Panc1 (cell line): ENCODE results near the gene IRAK4. TPM values are rescaled to one million over a fixed set of nuclear protein-coding genes. Genes with fewer than 3 reads are reported as not detected.

Experiments
- ATAC-seq: fragments of 200-7000 bp; cut with Tn5 transposase; 2 replicates; pipeline ENCODE4 v1.9.1; 2020; ENCODE audit warnings: mild to moderate bottlenecking, moderate library complexity
- BruUV-seq: library from RNA; stranded (reverse); fragments of 400-500 nt; replicated peaks from 2 replicates; lab custom pipeline; 2021; lab: Mats Ljungman, UMichigan
- CTCF ChIA-PET: fragments of 300-600 bp; sonication (Branson Sonifier 250); formaldehyde crosslinking; loops from one replicate; lab custom pipeline; 2022; ENCODE audit warnings: antibody characterized with exemption; lab: Charles Lee
- POLR2A ChIA-PET: fragments of 300-600 bp; sonication (Branson Sonifier 250); formaldehyde crosslinking; loops from one replicate; lab custom pipeline; 2022; ENCODE audit warnings: antibody characterized with exemption; lab: Charles Lee
- DNase-seq: peaks from one replicate; pipeline ENCODE4 v3.0.0-alpha.2; 2010; ENCODE audit warnings: low read depth, low spot score
- H3K27ac ChIP-seq: 2 replicates; pipeline ENCODE4 v1.5.1; 2011; ENCODE audit warnings: mild to moderate bottlenecking, low read length, inconsistent platforms
- H3K27me3 ChIP-seq: fragments of 200-500 bp; sonication (Bioruptor generic); 2 replicates; pipeline ENCODE4 v1.6.0; 2014; ENCODE audit warnings: low read length, inconsistent platforms; ENCODE audit not compliant: control insufficient read depth, insufficient read depth
- H3K36me3 ChIP-seq: fragments of 200-500 bp; sonication (Bioruptor generic); 2 replicates; pipeline ENCODE4 v1.5.1; 2014; ENCODE audit warnings: inconsistent platforms, mild to moderate bottlenecking, low read length, moderate library complexity; ENCODE audit not compliant: control insufficient read depth, insufficient read depth
- H3K4me1 ChIP-seq: 2 replicates; pipeline ENCODE4 v1.5.1; 2011; ENCODE audit warnings: inconsistent platforms, mild to moderate bottlenecking, low read length, moderate library complexity; ENCODE audit not compliant: control insufficient read depth, insufficient read depth
- H3K4me3 ChIP-seq, 2 experiments: 2 replicates each; pipeline ENCODE4 v1.5.1; 2011 to 2012; ENCODE audit warnings: low read depth in 2 of 2, low read length in 2 of 2, mild to moderate bottlenecking in 2 of 2, inconsistent platforms in 1 of 2, moderate library complexity in 1 of 2
- H3K9me3 ChIP-seq: fragments of 200-500 bp; sonication (Bioruptor generic); 2 replicates; pipeline ENCODE4 v1.5.1; 2014; ENCODE audit warnings: low read depth, mild to moderate bottlenecking, inconsistent platforms, low read length, moderate library complexity; ENCODE audit not compliant: control insufficient read depth, insufficient read depth
- POLR2AphosphoS5 ChIP-seq: IDR thresholded peaks from 2 replicates; pipeline ENCODE4 v1.6.1; 2012; ENCODE audit warnings: mild to moderate bottlenecking, low read depth, low read length, moderate library complexity
- SIN3A ChIP-seq: IDR thresholded peaks from 2 replicates; pipeline ENCODE4 v1.6.1; 2012; ENCODE audit warnings: low read depth, mild to moderate bottlenecking, low read length, moderate library complexity, borderline replicate concordance; ENCODE audit not compliant: insufficient read depth
- TCF7L2 ChIP-seq: IDR thresholded peaks from 2 replicates; pipeline ENCODE4 v1.6.1; 2011; ENCODE audit warnings: mild to moderate bottlenecking, low read depth, low read length, inconsistent platforms
- in situ Hi-C: cut with HindIII; loops from 2 replicates; pipeline ENCODE4 v1.10.0; 2016; ENCODE audit warnings: low sequenced_read_pairs, low pct_unique_long_range_greater_than_20kb
- intact Hi-C: fragments of 100-400 bp; cut with micrococcal nuclease; formaldehyde crosslinking; loops from one replicate; pipeline ENCODE4 v1.10.0; 2022; ENCODE audit not compliant: unreplicated experiment
- total RNA-seq: library from RNA; stranded (reverse); gene quantifications from one replicate; pipeline ENCODE4 v1.2.1, GENCODE V29; 2021; ENCODE audit not compliant: unreplicated experiment
- TF ChIP-seq, protein P1 (sequence below), 2 experiments: IDR thresholded peaks; 2 replicates each; pipeline ENCODE4 v1.6.1; 2011 to 2012; ENCODE audit warnings: low read depth in 2 of 2, control low read depth in 1 of 2, low read length in 1 of 2, mild to moderate bottlenecking in 1 of 2, moderate library complexity in 1 of 2; ENCODE audit not compliant: insufficient read depth in 1 of 2
- TF ChIP-seq, protein P2 (sequence below): fragments of 450-650 bp; IDR thresholded peaks from 2 replicates; pipeline ENCODE4 v1.5.1; 2017; ENCODE audit warnings: mild to moderate bottlenecking

The IRAK4 gene
- total RNA-seq, 1 experiment from 2014 or later = 11.3 TPM

DNA sequence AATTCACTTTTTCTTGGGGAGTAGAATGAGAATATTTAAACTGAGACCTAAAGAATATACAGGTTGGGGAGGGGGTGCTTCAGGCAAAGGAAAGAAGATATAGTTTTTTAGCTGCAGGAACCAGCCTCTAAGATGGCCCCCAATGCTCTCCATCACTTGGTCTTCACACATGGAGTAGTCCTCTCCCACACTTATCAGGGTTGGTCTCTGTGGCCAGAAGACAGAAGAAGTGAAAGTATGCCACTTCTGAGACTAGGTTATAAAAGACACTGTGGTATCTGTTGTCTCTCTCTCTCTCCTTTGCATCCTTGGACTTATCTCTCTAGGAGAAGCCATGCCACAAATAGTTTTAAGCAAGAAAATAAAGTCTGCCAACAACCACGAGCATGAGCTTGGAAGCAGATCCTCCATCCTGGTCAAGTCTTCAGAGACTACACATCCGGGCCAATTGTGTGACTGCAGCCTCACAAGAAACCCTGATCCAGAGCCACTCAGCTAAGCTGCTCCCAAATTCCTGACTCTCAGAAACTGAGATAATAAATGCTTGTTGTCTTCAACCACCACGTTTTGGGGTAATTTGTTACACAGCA lies 18.1 kb upstream of the IRAK4 start:
- in situ Hi-C loops (no loop called here), intact Hi-C loops (no loop called here)
- Histone ChIP-seq H3K4me3 (no peak overlapping the region), H3K27me3 (no peaks in the 10 kb centered on the region), H3K4me1 (no peaks in the 10 kb centered on the region), H3K27ac (no peak overlapping the region), H3K9me3 (no peaks in the 10 kb centered on the region), H3K36me3 (peaks cover 5% of the 10 kb centered on the region)
- ChIA-PET CTCF (no interaction called here), POLR2A (no interaction called here)
- DNase-seq (no peak), ATAC-seq (no peak)
- TF ChIP-seq, protein P1, sequence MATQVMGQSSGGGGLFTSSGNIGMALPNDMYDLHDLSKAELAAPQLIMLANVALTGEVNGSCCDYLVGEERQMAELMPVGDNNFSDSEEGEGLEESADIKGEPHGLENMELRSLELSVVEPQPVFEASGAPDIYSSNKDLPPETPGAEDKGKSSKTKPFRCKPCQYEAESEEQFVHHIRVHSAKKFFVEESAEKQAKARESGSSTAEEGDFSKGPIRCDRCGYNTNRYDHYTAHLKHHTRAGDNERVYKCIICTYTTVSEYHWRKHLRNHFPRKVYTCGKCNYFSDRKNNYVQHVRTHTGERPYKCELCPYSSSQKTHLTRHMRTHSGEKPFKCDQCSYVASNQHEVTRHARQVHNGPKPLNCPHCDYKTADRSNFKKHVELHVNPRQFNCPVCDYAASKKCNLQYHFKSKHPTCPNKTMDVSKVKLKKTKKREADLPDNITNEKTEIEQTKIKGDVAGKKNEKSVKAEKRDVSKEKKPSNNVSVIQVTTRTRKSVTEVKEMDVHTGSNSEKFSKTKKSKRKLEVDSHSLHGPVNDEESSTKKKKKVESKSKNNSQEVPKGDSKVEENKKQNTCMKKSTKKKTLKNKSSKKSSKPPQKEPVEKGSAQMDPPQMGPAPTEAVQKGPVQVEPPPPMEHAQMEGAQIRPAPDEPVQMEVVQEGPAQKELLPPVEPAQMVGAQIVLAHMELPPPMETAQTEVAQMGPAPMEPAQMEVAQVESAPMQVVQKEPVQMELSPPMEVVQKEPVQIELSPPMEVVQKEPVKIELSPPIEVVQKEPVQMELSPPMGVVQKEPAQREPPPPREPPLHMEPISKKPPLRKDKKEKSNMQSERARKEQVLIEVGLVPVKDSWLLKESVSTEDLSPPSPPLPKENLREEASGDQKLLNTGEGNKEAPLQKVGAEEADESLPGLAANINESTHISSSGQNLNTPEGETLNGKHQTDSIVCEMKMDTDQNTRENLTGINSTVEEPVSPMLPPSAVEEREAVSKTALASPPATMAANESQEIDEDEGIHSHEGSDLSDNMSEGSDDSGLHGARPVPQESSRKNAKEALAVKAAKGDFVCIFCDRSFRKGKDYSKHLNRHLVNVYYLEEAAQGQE (IDR thresholded peaks at IDR 0.05; ENCODE audit: insufficient read depth in 1 of 2, low read depth in 2 of 2, low read length in 1 of 2) = no peak
- no peak for TF ChIP-seq TCF7L2
- no peak for TF ChIP-seq POLR2AphosphoS5
- TF ChIP-seq SIN3A = no peak
- TF ChIP-seq, protein P2, sequence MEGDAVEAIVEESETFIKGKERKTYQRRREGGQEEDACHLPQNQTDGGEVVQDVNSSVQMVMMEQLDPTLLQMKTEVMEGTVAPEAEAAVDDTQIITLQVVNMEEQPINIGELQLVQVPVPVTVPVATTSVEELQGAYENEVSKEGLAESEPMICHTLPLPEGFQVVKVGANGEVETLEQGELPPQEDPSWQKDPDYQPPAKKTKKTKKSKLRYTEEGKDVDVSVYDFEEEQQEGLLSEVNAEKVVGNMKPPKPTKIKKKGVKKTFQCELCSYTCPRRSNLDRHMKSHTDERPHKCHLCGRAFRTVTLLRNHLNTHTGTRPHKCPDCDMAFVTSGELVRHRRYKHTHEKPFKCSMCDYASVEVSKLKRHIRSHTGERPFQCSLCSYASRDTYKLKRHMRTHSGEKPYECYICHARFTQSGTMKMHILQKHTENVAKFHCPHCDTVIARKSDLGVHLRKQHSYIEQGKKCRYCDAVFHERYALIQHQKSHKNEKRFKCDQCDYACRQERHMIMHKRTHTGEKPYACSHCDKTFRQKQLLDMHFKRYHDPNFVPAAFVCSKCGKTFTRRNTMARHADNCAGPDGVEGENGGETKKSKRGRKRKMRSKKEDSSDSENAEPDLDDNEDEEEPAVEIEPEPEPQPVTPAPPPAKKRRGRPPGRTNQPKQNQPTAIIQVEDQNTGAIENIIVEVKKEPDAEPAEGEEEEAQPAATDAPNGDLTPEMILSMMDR = no peak
- BruUV-seq = no TSS peak

DNA sequence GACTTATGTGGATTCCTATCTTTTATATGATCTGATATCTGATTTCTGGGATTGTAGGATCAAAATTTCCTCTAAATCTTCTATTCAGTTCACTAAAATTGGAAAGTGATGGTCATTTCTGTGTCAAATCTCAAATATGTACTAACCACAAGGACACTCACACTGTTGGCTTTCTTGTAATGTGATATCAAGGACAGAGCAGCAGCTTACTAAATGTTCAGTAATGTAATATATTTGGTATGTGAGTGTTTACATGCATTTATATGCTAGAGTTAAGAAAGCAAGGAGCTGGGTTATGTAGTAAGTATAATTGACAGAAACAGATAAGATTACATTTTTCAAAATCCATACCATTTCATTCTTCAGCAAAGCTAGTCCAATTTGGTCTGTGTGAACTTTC lies 16.6 kb upstream of the IRAK4 start:
- TF ChIP-seq TCF7L2 (no peak), SIN3A (no peak), POLR2AphosphoS5 (no peak)
- TF ChIP-seq, protein P2 = no peak
- TF ChIP-seq, protein P1 (IDR thresholded peaks at IDR 0.05; ENCODE audit: insufficient read depth in 1 of 2, low read depth in 2 of 2, low read length in 1 of 2) = no peak
- Histone ChIP-seq H3K27me3 (no peaks in the 10 kb centered on the region), H3K4me1 (no peaks in the 10 kb centered on the region), H3K36me3 (peaks cover 5% of the 10 kb centered on the region), H3K27ac (no peak overlapping the region), H3K9me3 (no peaks in the 10 kb centered on the region), H3K4me3 (no peak overlapping the region)
- in situ Hi-C loops (no loop called here), intact Hi-C loops (no loop called here)
- no TSS peak for BruUV-seq
- CTCF ChIA-PET = no interaction called here
- no peak for ATAC-seq
- POLR2A ChIA-PET = no interaction called here
- DNase-seq = no peak
